ENCODE measurements around the gene ALS2CL.
"Not testable (repeated sequence)": the region's sequence is repeated elsewhere in the genome, so short reads cannot be mapped to it uniquely, and the experiment has no call there.

ALS2CL gene

GRCh38 chr3:46714728-46715506 lies 21.4 kb upstream of the ALS2CL start:
- DNase-seq = no peak

GRCh38 chr3:46713898-46714552 lies 20.5 kb upstream of the ALS2CL start:
- DNase-seq = peak; percentile 10

GRCh38 chr3:46713050-46713897 lies 19.8 kb upstream of the ALS2CL start:
- peak; percentile 11 for DNase-seq

GRCh38 chr3:46712191-46713049 lies 18.9 kb upstream of the ALS2CL start:
- DNase-seq = peak; percentile 15

- peak; percentile 7 for DNase-seq
Observed at GRCh38 chr3:46711760-46712159, 18.3 kb upstream of the ALS2CL start.

- no peak for DNase-seq
Observed at GRCh38 chr3:46711305-46711704, 17.8 kb upstream of the ALS2CL start.

- DNase-seq = peak; percentile 5
Observed at GRCh38 chr3:46710671-46711295, 17.3 kb upstream of the ALS2CL start.

- DNase-seq = no peak
Observed at GRCh38 chr3:46710229-46710628, 16.8 kb upstream of the ALS2CL start.

GRCh38 chr3:46709721-46710120 lies 16.2 kb upstream of the ALS2CL start:
- peak; percentile 12 for DNase-seq

GRCh38 chr3:46709157-46709654 lies 15.7 kb upstream of the ALS2CL start:
- no peak for DNase-seq

GRCh38 chr3:46708401-46709156 lies 15.1 kb upstream of the ALS2CL start:
- peak; percentile 12 for DNase-seq

- peak; percentile 13 for DNase-seq
Observed at GRCh38 chr3:46707601-46708011, 14.1 kb upstream of the ALS2CL start.

GRCh38 chr3:46706771-46707582 lies 13.5 kb upstream of the ALS2CL start:
- DNase-seq = peak; percentile 9

GRCh38 chr3:46705751-46706552 lies 12.5 kb upstream of the ALS2CL start:
- peak; percentile 11 for DNase-seq

GRCh38 chr3:46705022-46705530 lies 11.6 kb upstream of the ALS2CL start:
- peak; percentile 61 for DNase-seq

- DNase-seq = not testable (repeated sequence)
Observed at GRCh38 chr3:46704346-46704745, 10.9 kb upstream of the ALS2CL start.

GRCh38 chr3:46703013-46703520 lies 9.6 kb upstream of the ALS2CL start:
- no peak for DNase-seq

GRCh38 chr3:46702246-46703012 lies 8.9 kb upstream of the ALS2CL start:
- no peak for DNase-seq
